Measurements from ENCODE around the gene LMOD1.
A peak's percentile ranks its signal among the peaks of the same experiment; 100 is the strongest.
"Not testable (repeated sequence)": the region's sequence is repeated elsewhere in the genome, so short reads cannot be mapped to it uniquely, and the experiment has no call there.

LMOD1 gene

GRCh38 chr1:201877877-201878401 lies 68.4 kb downstream of the LMOD1 start:
- DNase-seq: peak in 28 of 58 donors; percentile 32 to 78 (median 46)

- DNase-seq: peak in 1 of 58 donors; percentile 37
Measured at GRCh38 chr1:201876148-201876818, 70.1 kb downstream of the LMOD1 start.

GRCh38 chr1:201874672-201875071 lies 71.7 kb downstream of the LMOD1 start:
- DNase-seq: no peak

GRCh38 chr1:201870397-201870796 lies 76.0 kb downstream of the LMOD1 start:
- DNase-seq: no peak

GRCh38 chr1:201861448-201861847 lies 84.9 kb downstream of the LMOD1 start:
- no peak for DNase-seq

DNA sequence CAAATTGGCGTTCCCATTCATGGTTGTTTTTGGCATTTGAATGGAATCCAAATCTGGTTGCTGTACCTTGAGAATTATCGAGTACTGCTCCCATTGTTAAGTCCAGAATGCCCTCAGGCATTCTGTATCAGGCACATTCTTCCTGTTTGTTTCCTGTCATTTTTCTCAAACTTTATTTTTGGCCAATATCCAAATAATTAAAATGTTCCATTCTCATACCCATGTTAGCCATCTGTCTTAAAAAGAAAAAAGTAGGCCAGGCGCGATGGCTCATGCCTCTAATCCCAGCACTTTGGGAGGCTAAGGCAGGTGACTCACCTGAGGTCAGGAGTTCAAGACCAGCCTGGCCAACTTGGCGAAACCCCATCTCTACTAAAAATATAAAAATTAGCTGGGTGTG lies 86.9 kb downstream of the LMOD1 start:
- DNase-seq: no peak

- DNase-seq: not testable (repeated sequence)
Measured at GRCh38 chr1:201856722-201857121, 89.6 kb downstream of the LMOD1 start.

- DNase-seq: no peak
Measured at GRCh38 chr1:201851949-201852348, 94.4 kb downstream of the LMOD1 start.

GRCh38 chr1:201850053-201850397 lies 96.3 kb downstream of the LMOD1 start:
- peak in 1 of 58 donors; percentile 7 for DNase-seq

GRCh38 chr1:201849372-201850052 lies 96.8 kb downstream of the LMOD1 start:
- no peak for DNase-seq

- no peak for DNase-seq
Measured at GRCh38 chr1:201848230-201848629, 98.1 kb downstream of the LMOD1 start.

GRCh38 chr1:201847150-201847549 lies 99.2 kb downstream of the LMOD1 start:
- no peak for DNase-seq
